Neuronal stem cell (in vitro differentiated cells): Measurements from ENCODE around the gene MSANTD7.

Experiments
- DNase-seq: peaks from one replicate; pipeline ENCODE4 v3.0.0-alpha.2; 2013; ENCODE audit warnings: low spot score
- H2AFZ ChIP-seq: one replicate; pipeline ENCODE4 v1.6.1; 2013; ENCODE audit warnings: mild to moderate bottlenecking, low read length, inconsistent platforms
- H2AK5ac ChIP-seq: 2 replicates; pipeline ENCODE4 v1.6.1; 2013; ENCODE audit warnings: low read depth, mild to moderate bottlenecking, inconsistent platforms, low read length, moderate library complexity, mixed read lengths
- H2BK120ac ChIP-seq: 2 replicates; pipeline ENCODE4 v1.6.1; 2013; ENCODE audit warnings: low read depth, mild to moderate bottlenecking, inconsistent platforms, low read length, moderate library complexity, mixed read lengths
- H2BK12ac ChIP-seq: one replicate; pipeline ENCODE4 v1.6.1; 2013; ENCODE audit warnings: low read length, inconsistent platforms
- H2BK15ac ChIP-seq: 2 replicates; pipeline ENCODE4 v1.6.1; 2013; ENCODE audit warnings: mild to moderate bottlenecking, low read length, inconsistent platforms, mixed read lengths
- H2BK5ac ChIP-seq: one replicate; pipeline ENCODE4 v1.6.1; 2013; ENCODE audit warnings: inconsistent platforms, mild to moderate bottlenecking, low read length, moderate library complexity
- H3K14ac ChIP-seq: one replicate; pipeline ENCODE4 v1.6.1; 2013; ENCODE audit warnings: low read length, inconsistent platforms
- H3K18ac ChIP-seq: 2 replicates; pipeline ENCODE4 v1.6.1; 2013; ENCODE audit warnings: low read length, inconsistent platforms
- H3K23ac ChIP-seq: 2 replicates; pipeline ENCODE4 v1.6.1; 2013; ENCODE audit warnings: low read depth, mild to moderate bottlenecking, mixed read lengths, low read length, inconsistent platforms; ENCODE audit not compliant: poor library complexity
- H3K27ac ChIP-seq: replicated peaks from 3 replicates; pipeline ENCODE4 v1.5.1; 2013; ENCODE audit warnings: low read length, inconsistent platforms
- H3K27me3 ChIP-seq, 3 experiments: 2 replicates each; pipeline ENCODE4 v1.6.1; 2013; ENCODE audit warnings: low read length in 3 of 3, mild to moderate bottlenecking in 2 of 3, inconsistent platforms in 1 of 3, low read depth in 1 of 3, mixed read lengths in 1 of 3, moderate library complexity in 1 of 3; ENCODE audit not compliant: control insufficient read depth in 3 of 3, insufficient read depth in 3 of 3
- H3K36me3 ChIP-seq, 2 donors: replicated peaks in 1 of 2; 2 replicates each; pipeline ENCODE4 v1.6.1; 2013; ENCODE audit warnings: low read length in 2 of 2; ENCODE audit not compliant: control insufficient read depth in 2 of 2, insufficient read depth in 2 of 2
- H3K4ac ChIP-seq: 2 replicates; pipeline ENCODE4 v1.6.1; 2013; ENCODE audit warnings: inconsistent platforms, mild to moderate bottlenecking, low read length, moderate library complexity
- H3K4me1 ChIP-seq, 2 donors: 1 replicate in 1 of 2; 2 replicates in 1 of 2; pipeline ENCODE4 v1.6.1; 2013; ENCODE audit warnings: low read length in 2 of 2, low read depth in 1 of 2; ENCODE audit not compliant: control insufficient read depth in 2 of 2, insufficient read depth in 1 of 2
- H3K4me2 ChIP-seq: one replicate; pipeline ENCODE4 v1.6.1; 2013; ENCODE audit warnings: mild to moderate bottlenecking, low read length, inconsistent platforms; ENCODE audit not compliant: insufficient read depth, poor library complexity, severe bottlenecking
- H3K4me3 ChIP-seq, 2 donors: 2 replicates each; pipeline ENCODE4 v1.5.1; 2013; ENCODE audit warnings: low read length in 2 of 2, mild to moderate bottlenecking in 2 of 2, inconsistent platforms in 1 of 2, moderate library complexity in 1 of 2
- H3K79me1 ChIP-seq: one replicate; pipeline ENCODE4 v1.6.1; 2013; ENCODE audit warnings: low read depth, mild to moderate bottlenecking, inconsistent platforms, low read length, moderate library complexity
- H3K9ac ChIP-seq: one replicate; pipeline ENCODE4 v1.6.1; 2013; ENCODE audit warnings: mild to moderate bottlenecking, low read depth, low read length, inconsistent platforms; ENCODE audit not compliant: poor library complexity
- H3K9me3 ChIP-seq, 2 donors: replicated peaks in 1 of 2; 2 replicates each; pipeline versions ENCODE3 to v1.6.1; 2013; ENCODE audit warnings: low read length in 2 of 2, mild to moderate bottlenecking in 2 of 2, inconsistent platforms in 1 of 2, low read depth in 1 of 2, mixed read lengths in 1 of 2, moderate library complexity in 1 of 2; ENCODE audit not compliant: control insufficient read depth in 2 of 2, insufficient read depth in 1 of 2
- H4K8ac ChIP-seq: one replicate; pipeline ENCODE4 v1.6.1; 2013; ENCODE audit warnings: low read depth, mild to moderate bottlenecking, inconsistent platforms, low read length, moderate library complexity
- H4K91ac ChIP-seq: one replicate; pipeline ENCODE4 v1.6.1; 2013; ENCODE audit warnings: low read length, low read depth, mild to moderate bottlenecking, inconsistent platforms; ENCODE audit not compliant: poor library complexity
- WGBS, 2 donors: extraction: QIAGEN DNeasy Blood & Tissue Kit; methylation state at CpG; one replicate each; pipeline ENCODE4 v1.1.7; 2013; ENCODE audit warnings: missing lambda C conversion rate in 2 of 2, mixed read lengths in 1 of 2; ENCODE audit not compliant: insufficient read length in 2 of 2, insufficient replicate concordance in 1 of 2; ENCODE audit errors: extremely low coverage in 2 of 2; 5-methylcytosine and 5-hydroxymethylcytosine counted together

MSANTD7 gene

GRCh38 chr10:14844948-14845347, 6.8 kb downstream of the MSANTD7 start:
- no peak for DNase-seq
- H3K79me1 ChIP-seq: peaks cover 2% of the 10 kb centered on the region
- H3K27me3 ChIP-seq: no peaks in the 10 kb centered on the region
- H3K27ac ChIP-seq: no peak overlapping the region
- no peaks in the 10 kb centered on the region for H3K4me1 ChIP-seq
- no peak overlapping the region for H3K4me3 ChIP-seq
- H3K4ac ChIP-seq: no peak overlapping the region
- no peak overlapping the region for H2BK5ac ChIP-seq
- no peak overlapping the region for H3K9ac ChIP-seq
- H4K91ac ChIP-seq: no peak overlapping the region
- no peak overlapping the region for H2BK15ac ChIP-seq
- no peak overlapping the region for H3K4me2 ChIP-seq
- no peak overlapping the region for H2BK120ac ChIP-seq
- no peak overlapping the region for H2AK5ac ChIP-seq
- no peak overlapping the region for H3K18ac ChIP-seq
- H3K23ac ChIP-seq: no peak overlapping the region
- peaks cover 32 to 84% of the 10 kb centered on the region in 2 donors for H3K36me3 ChIP-seq
- H4K8ac ChIP-seq: no peak overlapping the region
- H2BK12ac ChIP-seq: no peak overlapping the region
- no peak overlapping the region for H3K14ac ChIP-seq
- no peak overlapping the region for H2AFZ ChIP-seq
- H3K9me3 ChIP-seq: no peaks in the 10 kb centered on the region
- WGBS, 2 donors: no CpG with 5 or more reads among the region's 2 CpGs

GRCh38 chr10:14852236-14852635, 14.1 kb downstream of the MSANTD7 start:
- Histone ChIP-seq H2BK15ac (no peak overlapping the region), H2AK5ac (no peak overlapping the region), H2AFZ (no peak overlapping the region), H3K4me3 (no peak overlapping the region), H2BK5ac (no peak overlapping the region), H3K36me3 (peaks cover 5 to 91% of the 10 kb centered on the region in 2 donors), H4K8ac (no peak overlapping the region), H3K27ac (no peak overlapping the region), H4K91ac (no peak overlapping the region), H3K9me3 (no peaks in the 10 kb centered on the region), H3K4ac (no peak overlapping the region), H3K14ac (no peak overlapping the region), H3K18ac (no peak overlapping the region), H3K4me2 (no peak overlapping the region), H3K23ac (no peak overlapping the region), H3K27me3 (no peaks in the 10 kb centered on the region), H3K79me1 (no peaks in the 10 kb centered on the region), H3K9ac (no peak overlapping the region), H3K4me1 (no peaks in the 10 kb centered on the region), H2BK12ac (no peak overlapping the region), H2BK120ac (no peak overlapping the region)
- no peak for DNase-seq
- no CpG with 5 or more reads among the region's 3 CpGs for WGBS, 2 donors

- Histone ChIP-seq H4K91ac (no peak overlapping the region), H3K27me3 (no peaks in the 10 kb centered on the region), H3K9ac (no peak overlapping the region), H3K18ac (no peak overlapping the region), H2BK120ac (no peak overlapping the region), H3K4me2 (no peak overlapping the region), H2AK5ac (no peak overlapping the region), H2AFZ (no peak overlapping the region), H3K4me3 (no peak overlapping the region), H3K14ac (no peak overlapping the region), H2BK15ac (no peak overlapping the region), H4K8ac (no peak overlapping the region), H3K23ac (no peak overlapping the region), H3K4me1 (no peaks in the 10 kb centered on the region), H3K79me1 (no peaks in the 10 kb centered on the region), H3K4ac (no peak overlapping the region), H2BK12ac (no peak overlapping the region), H3K27ac (no peak overlapping the region), H3K36me3 (peaks cover 5 to 96% of the 10 kb centered on the region in 2 donors), H2BK5ac (no peak overlapping the region), H3K9me3 (no peaks in the 10 kb centered on the region)
- WGBS, 2 donors: no CpG with 5 or more reads among the region's 1 CpG
- DNase-seq: no peak
Measured at GRCh38 chr10:14855453-14855852, 17.3 kb downstream of the MSANTD7 start.

- no peak overlapping the region for H4K91ac ChIP-seq
- H4K8ac ChIP-seq: no peak overlapping the region
- no peak overlapping the region for H2BK120ac ChIP-seq
- H3K9me3 ChIP-seq: no peaks in the 10 kb centered on the region
- no CpG with 5 or more reads among the region's 6 CpGs for WGBS, 2 donors
- no peak overlapping the region for H2AK5ac ChIP-seq
- H2AFZ ChIP-seq: no peak overlapping the region
- peaks cover 3 to 77% of the 10 kb centered on the region in 2 donors for H3K36me3 ChIP-seq
- no peaks in the 10 kb centered on the region for H3K79me1 ChIP-seq
- no peak overlapping the region for H3K18ac ChIP-seq
- H3K14ac ChIP-seq: no peak overlapping the region
- H3K4ac ChIP-seq: no peak overlapping the region
- no peak overlapping the region for H3K4me3 ChIP-seq
- H3K4me2 ChIP-seq: no peak overlapping the region
- H3K23ac ChIP-seq: no peak overlapping the region
- H3K27me3 ChIP-seq: no peaks in the 10 kb centered on the region
- no peak overlapping the region for H2BK12ac ChIP-seq
- H2BK15ac ChIP-seq: no peak overlapping the region
- H2BK5ac ChIP-seq: no peak overlapping the region
- DNase-seq: no peak
- no peak overlapping the region for H3K27ac ChIP-seq
- H3K4me1 ChIP-seq: no peaks in the 10 kb centered on the region
- no peak overlapping the region for H3K9ac ChIP-seq
Measured at GRCh38 chr10:14858338-14858960, 20.3 kb downstream of the MSANTD7 start.
